ENCODE measurements around the gene HLF. TPM values are rescaled to one million over a fixed set of nuclear protein-coding genes. Genes with fewer than 3 reads are reported as not detected.

Gene HLF
- total and polyA plus RNA-seq, 2 experiments from 2014 or later: 0.29 to 0.74 TPM

DNA sequence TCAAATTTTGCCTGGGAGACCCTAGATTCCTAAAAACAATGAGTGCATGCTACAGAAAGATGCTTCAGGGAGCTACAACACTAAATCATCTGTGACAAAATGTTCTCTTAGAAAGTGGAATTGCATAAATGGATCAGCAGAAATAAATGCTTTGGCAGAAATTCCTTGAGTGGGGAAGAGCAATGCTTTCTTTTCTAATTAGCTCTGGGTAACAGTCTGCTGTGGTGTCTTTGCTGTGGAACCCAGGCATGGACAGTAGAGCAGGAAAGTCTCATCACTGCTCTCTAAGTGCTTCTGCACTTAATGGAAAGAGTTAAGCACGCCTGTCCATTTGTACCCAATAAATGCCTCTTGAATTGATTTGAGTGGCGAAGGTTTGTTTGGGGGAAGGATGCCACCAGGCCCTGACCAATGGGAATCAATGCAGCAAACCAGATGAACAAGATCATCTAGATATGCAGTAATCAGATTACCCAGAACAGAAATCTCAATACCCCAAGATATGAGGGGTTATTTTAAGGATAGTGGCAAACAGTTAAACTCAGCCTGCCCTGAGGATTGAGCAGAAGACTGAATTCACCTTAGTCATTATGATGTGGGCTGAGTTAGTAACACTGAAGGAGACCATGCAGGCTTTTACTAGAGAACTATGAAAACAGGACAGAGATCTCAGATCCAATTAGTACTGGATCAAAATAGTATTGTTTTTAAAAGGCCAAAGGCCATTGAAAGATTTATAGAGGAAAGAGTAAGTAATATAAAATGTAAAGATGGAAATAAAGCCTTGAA lies 13.6 kb downstream of the HLF start:
- Histone ChIP-seq H3K9me3 (ENCODE audit: low read depth) (no peaks in the 10 kb centered on the region), H3K4me3 (no peak overlapping the region), H3K4me1 (ENCODE audit: low read depth) (peaks cover 16% of the 10 kb centered on the region), H3K27me3 (no peaks in the 10 kb centered on the region), H3K36me3 (no peaks in the 10 kb centered on the region), H3K27ac (no peak overlapping the region)
- TF ChIP-seq, protein P1, sequence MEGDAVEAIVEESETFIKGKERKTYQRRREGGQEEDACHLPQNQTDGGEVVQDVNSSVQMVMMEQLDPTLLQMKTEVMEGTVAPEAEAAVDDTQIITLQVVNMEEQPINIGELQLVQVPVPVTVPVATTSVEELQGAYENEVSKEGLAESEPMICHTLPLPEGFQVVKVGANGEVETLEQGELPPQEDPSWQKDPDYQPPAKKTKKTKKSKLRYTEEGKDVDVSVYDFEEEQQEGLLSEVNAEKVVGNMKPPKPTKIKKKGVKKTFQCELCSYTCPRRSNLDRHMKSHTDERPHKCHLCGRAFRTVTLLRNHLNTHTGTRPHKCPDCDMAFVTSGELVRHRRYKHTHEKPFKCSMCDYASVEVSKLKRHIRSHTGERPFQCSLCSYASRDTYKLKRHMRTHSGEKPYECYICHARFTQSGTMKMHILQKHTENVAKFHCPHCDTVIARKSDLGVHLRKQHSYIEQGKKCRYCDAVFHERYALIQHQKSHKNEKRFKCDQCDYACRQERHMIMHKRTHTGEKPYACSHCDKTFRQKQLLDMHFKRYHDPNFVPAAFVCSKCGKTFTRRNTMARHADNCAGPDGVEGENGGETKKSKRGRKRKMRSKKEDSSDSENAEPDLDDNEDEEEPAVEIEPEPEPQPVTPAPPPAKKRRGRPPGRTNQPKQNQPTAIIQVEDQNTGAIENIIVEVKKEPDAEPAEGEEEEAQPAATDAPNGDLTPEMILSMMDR (IDR thresholded peaks at IDR 0.05; ENCODE audit: low read depth, low read length): no peak
- no peak for DNase-seq (ENCODE audit: low read depth in 1 of 2, low spot score in 1 of 2)

DNA sequence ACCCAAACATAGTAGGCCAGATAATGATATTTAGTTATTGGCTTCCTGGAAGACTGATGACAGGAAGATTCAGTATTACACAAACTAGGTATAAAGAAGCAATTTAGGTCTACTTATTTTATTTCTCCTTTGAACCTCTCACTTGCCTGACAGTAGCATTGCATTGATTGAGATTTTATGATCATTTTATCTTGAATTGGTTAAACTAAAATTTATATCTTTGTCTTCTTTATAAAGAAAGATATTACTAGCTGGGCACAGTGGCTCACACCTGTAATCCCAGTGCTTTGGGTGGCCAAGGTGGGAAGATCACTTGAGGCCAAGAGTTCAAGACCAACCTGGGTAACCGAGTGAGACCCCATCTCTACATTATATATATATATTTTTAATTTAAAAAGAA lies 14.4 kb downstream of the HLF start:
- H3K9me3 ChIP-seq (ENCODE audit: low read depth): no peaks in the 10 kb centered on the region
- H3K4me1 ChIP-seq (ENCODE audit: low read depth): peaks cover 16% of the 10 kb centered on the region
- no peaks in the 10 kb centered on the region for H3K36me3 ChIP-seq
- TF ChIP-seq, protein P1 (IDR thresholded peaks at IDR 0.05; ENCODE audit: low read depth, low read length): no peak
- no peaks in the 10 kb centered on the region for H3K27me3 ChIP-seq
- no peak for DNase-seq (ENCODE audit: low read depth in 1 of 2, low spot score in 1 of 2)
- H3K4me3 ChIP-seq: no peak overlapping the region
- no peak overlapping the region for H3K27ac ChIP-seq

DNA sequence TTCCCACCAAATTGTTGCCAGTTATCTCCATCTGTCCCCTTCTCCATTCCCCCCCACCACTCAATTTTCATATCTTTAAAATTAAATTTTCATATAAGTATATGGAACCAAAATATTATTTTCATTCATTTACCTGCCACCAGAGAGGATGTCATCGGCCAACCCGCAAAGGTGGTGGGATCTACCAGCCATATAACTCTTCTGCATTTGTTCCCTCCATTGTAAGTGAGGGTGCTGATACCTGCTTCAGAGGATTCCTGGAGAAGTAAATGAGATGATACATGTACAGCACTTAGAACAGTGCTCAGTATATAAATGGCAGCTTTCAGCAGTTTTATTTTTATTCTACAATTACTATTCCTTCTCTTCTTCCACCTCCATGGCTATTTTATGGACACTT lies 15.0 kb downstream of the HLF start:
- Histone ChIP-seq H3K4me3 (no peak overlapping the region), H3K27ac (no peak overlapping the region), H3K36me3 (no peaks in the 10 kb centered on the region), H3K27me3 (no peaks in the 10 kb centered on the region), H3K9me3 (ENCODE audit: low read depth) (no peaks in the 10 kb centered on the region), H3K4me1 (ENCODE audit: low read depth) (peaks cover 16% of the 10 kb centered on the region)
- DNase-seq (ENCODE audit: low read depth in 1 of 2, low spot score in 1 of 2): no peak
- TF ChIP-seq, protein P1 (IDR thresholded peaks at IDR 0.05; ENCODE audit: low read depth, low read length): no peak

DNA sequence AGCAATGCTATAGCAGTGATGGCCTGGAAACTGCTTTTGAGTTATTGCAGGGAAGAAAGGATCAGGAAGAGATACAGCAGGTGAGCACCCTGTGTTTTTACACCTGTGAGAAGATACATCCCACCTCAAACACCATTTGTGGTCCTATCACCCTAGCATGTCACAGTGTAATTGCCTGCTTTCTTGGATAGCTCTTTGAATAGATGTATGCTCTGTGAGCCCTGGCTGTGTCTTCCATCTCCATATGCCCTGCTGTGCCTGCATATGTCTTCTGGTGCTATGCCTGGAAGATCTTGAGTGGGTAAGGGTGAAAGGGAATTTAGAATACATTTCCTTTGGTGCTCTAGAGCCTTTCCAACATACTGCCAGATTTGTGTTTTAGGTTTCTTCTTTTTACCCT lies 15.5 kb downstream of the HLF start:
- DNase-seq (ENCODE audit: low read depth in 1 of 2, low spot score in 1 of 2): no peak
- Histone ChIP-seq H3K9me3 (ENCODE audit: low read depth) (no peaks in the 10 kb centered on the region), H3K4me3 (no peak overlapping the region), H3K27me3 (no peaks in the 10 kb centered on the region), H3K36me3 (no peaks in the 10 kb centered on the region), H3K4me1 (ENCODE audit: low read depth) (peaks cover 16% of the 10 kb centered on the region), H3K27ac (no peak overlapping the region)
- TF ChIP-seq, protein P1 (IDR thresholded peaks at IDR 0.05; ENCODE audit: low read depth, low read length): no peak

DNA sequence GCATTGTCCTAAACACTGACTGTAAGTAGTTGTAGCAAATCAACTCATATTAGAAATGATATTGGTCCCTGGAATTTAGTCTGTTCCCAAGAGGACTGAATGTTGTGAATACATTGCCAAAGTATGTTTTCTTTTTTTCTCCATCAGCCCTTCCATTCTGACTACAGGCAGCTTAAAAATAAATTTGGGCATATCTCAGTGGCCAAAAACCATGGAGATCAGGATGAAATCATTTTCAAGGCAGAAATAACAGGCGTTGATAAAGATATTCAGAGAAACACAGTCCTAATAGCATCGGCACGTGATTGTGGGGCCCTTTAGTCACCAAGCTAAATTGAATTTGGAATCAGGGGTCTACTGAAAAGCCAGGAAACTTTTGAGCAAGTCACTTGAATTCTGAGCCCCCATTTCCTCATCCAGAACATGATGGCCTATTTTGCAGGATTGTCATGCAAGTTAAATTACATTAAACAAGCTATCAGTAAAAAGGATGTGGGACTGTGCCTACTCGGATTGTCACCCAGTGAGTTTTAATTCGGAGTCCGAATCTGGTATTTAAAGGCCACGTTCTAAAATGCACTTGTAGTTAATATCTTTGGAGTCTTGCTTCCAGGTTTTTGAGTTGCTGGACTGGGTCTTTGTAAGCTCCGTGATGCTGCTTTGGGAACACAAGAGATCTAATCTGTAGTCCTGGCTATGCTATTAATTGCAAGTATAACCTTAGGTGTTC lies 17.1 kb downstream of the HLF start:
- TF ChIP-seq, protein P1 (IDR thresholded peaks at IDR 0.05; ENCODE audit: low read depth, low read length): no peak
- no peak overlapping the region for H3K4me3 ChIP-seq
- DNase-seq (ENCODE audit: low read depth in 1 of 2, low spot score in 1 of 2): no peak

More for the DNA sequence above, 17.1 kb downstream of the HLF start:
- peaks cover 16% of the 10 kb centered on the region for H3K4me1 ChIP-seq (ENCODE audit: low read depth)
- no peaks in the 10 kb centered on the region for H3K36me3 ChIP-seq
- H3K27me3 ChIP-seq: no peaks in the 10 kb centered on the region
- no peaks in the 10 kb centered on the region for H3K9me3 ChIP-seq (ENCODE audit: low read depth)
- no peak overlapping the region for H3K27ac ChIP-seq
